Endothelial cell of umbilical vein (primary cell): ENCODE measurements around the gene TSHZ1. TPM values are rescaled to one million over a fixed set of nuclear protein-coding genes. Genes with fewer than 3 reads are reported as not detected.
A peak's percentile ranks its signal among the peaks of the same experiment; 100 is the strongest.

Experiments used
- BruUV-seq: library from RNA; stranded (reverse); fragments of 400-500 nt; replicated peaks from 2 replicates; lab custom pipeline; 2021; lab: Mats Ljungman, UMichigan
- CTCF ChIA-PET: fragments of 300-600, 350-600 bp; sonication (Branson Sonifier 250); formaldehyde crosslinking; loops from one replicate; lab custom pipeline; 2021; ENCODE audit warnings: antibody characterized with exemption, inconsistent platforms; lab: Charles Lee
- POLR2A ChIA-PET: fragments of 300-600, 350-600 bp; sonication (Branson Sonifier 250); formaldehyde crosslinking; loops from one replicate; lab custom pipeline; 2021; ENCODE audit warnings: antibody characterized with exemption, inconsistent platforms; lab: Charles Lee
- DNase-seq: peaks from one replicate; pipeline ENCODE4 v3.0.0-alpha.2; 2011; ENCODE audit warnings: low read depth, low spot score
- FAIRE-seq: peaks from 2 replicates; lab custom pipeline; 2011; peaks lifted over from hg19 to GRCh38; lab: Jason Lieb, UNC
- H2AFZ ChIP-seq: 2 replicates; pipeline ENCODE4 v1.6.0; 2012; ENCODE audit warnings: low read depth, low read length, control low read depth, inconsistent platforms
- H3K27ac ChIP-seq: 2 replicates; pipeline ENCODE4 v1.5.1; 2011; ENCODE audit warnings: low read depth, mild to moderate bottlenecking, control low read depth, low read length, moderate library complexity; ENCODE audit not compliant: insufficient read depth
- H3K27me3 ChIP-seq, 2 experiments: 2 replicates each; pipeline versions ENCODE4 v1.6.0 to v1.6.1; 2011; ENCODE audit warnings: low read length in 2 of 2, mixed read lengths in 1 of 2; ENCODE audit not compliant: control insufficient read depth in 2 of 2, insufficient read depth in 2 of 2
- H3K36me3 ChIP-seq, 2 experiments: 2 replicates in 1 of 2; 3 replicates in 1 of 2; pipeline ENCODE4 v1.5.1; 2011; ENCODE audit warnings: low read length in 2 of 2, mild to moderate bottlenecking in 1 of 2, moderate library complexity in 1 of 2; ENCODE audit not compliant: control insufficient read depth in 2 of 2, insufficient read depth in 2 of 2; ENCODE audit errors: extremely low read depth in 1 of 2
- H3K4me1 ChIP-seq: 3 replicates; pipeline ENCODE4 v1.5.1; 2011; ENCODE audit warnings: mild to moderate bottlenecking, low read length; ENCODE audit not compliant: control insufficient read depth, insufficient read depth; ENCODE audit errors: extremely low read depth
- H3K4me2 ChIP-seq: 2 replicates; pipeline ENCODE4 v1.6.1; 2011; ENCODE audit warnings: low read length, control low read depth, mixed read lengths; ENCODE audit not compliant: insufficient read depth
- H3K4me3 ChIP-seq, 3 experiments: fragments of 200-600 bp in 1 of 3; sonication (generic), shearing (Covaris generic) in 1 of 3; replicated peaks in 1 of 3; 2 replicates each; pipeline ENCODE4 v1.5.1; 2011 to 2016; ENCODE audit warnings: control low read depth in 3 of 3, low read length in 3 of 3, mild to moderate bottlenecking in 2 of 3, inconsistent platforms in 1 of 3, low read depth in 1 of 3, moderate library complexity in 1 of 3; ENCODE audit not compliant: insufficient read depth in 1 of 3
- H3K79me2 ChIP-seq: 2 replicates; pipeline ENCODE4 v1.6.0; 2012; ENCODE audit warnings: low read length, inconsistent platforms; ENCODE audit not compliant: control insufficient read depth, insufficient read depth
- H3K9ac ChIP-seq: replicated peaks from 2 replicates; pipeline ENCODE3; 2011; ENCODE audit warnings: low read length, control low read depth; ENCODE audit not compliant: insufficient read depth; ENCODE audit errors: extremely low read depth
- H3K9me1 ChIP-seq: replicated peaks from 3 replicates; pipeline ENCODE4 v1.6.0; 2011; ENCODE audit warnings: mild to moderate bottlenecking, low read length; ENCODE audit not compliant: control insufficient read depth, insufficient read depth; ENCODE audit errors: extremely low read depth
- H3K9me3 ChIP-seq: replicated peaks from 2 replicates; pipeline ENCODE4 v1.5.1; 2012; ENCODE audit warnings: low read length, inconsistent platforms; ENCODE audit not compliant: control insufficient read depth, insufficient read depth
- H4K20me1 ChIP-seq: replicated peaks from 2 replicates; pipeline ENCODE3; 2011; ENCODE audit warnings: mild to moderate bottlenecking, low read length; ENCODE audit not compliant: control insufficient read depth, insufficient read depth; ENCODE audit errors: extremely low read depth
- EZH2 ChIP-seq: IDR thresholded peaks from 2 replicates; pipeline ENCODE4 v1.6.1; 2012; ENCODE audit warnings: borderline replicate concordance, low read depth, mild to moderate bottlenecking, moderate library complexity, low read length, inconsistent platforms; ENCODE audit not compliant: severe bottlenecking
- FOS ChIP-seq: IDR thresholded peaks from 2 replicates; pipeline ENCODE4 v1.6.1; 2011; ENCODE audit warnings: mild to moderate bottlenecking, low read length, moderate library complexity, borderline replicate concordance; ENCODE audit not compliant: insufficient read depth
- GATA2 ChIP-seq: IDR thresholded peaks from 2 replicates; pipeline ENCODE4 v1.7.0; 2011; ENCODE audit warnings: low read depth, mild to moderate bottlenecking, moderate library complexity, mixed read lengths, low read length; ENCODE audit not compliant: insufficient read length, insufficient read depth
- JUN ChIP-seq: IDR thresholded peaks from 2 replicates; pipeline ENCODE4 v1.6.1; 2011; ENCODE audit warnings: borderline replicate concordance, low read depth; ENCODE audit not compliant: insufficient read length, insufficient read depth
- MYC ChIP-seq: IDR thresholded peaks from one replicate; pipeline ENCODE4 v1.6.1; 2011; ENCODE audit warnings: mild to moderate bottlenecking, low read depth, low read length
- POLR2A ChIP-seq: IDR thresholded peaks from 2 replicates; pipeline ENCODE4 v1.6.1; 2012; ENCODE audit warnings: low read depth, mild to moderate bottlenecking, control low read depth, low read length
- POLR2AphosphoS5 ChIP-seq: IDR thresholded peaks from 2 replicates; pipeline ENCODE4 v1.6.1; 2012; ENCODE audit warnings: low read depth, mild to moderate bottlenecking, control low read depth, low read length, moderate library complexity; ENCODE audit not compliant: insufficient read depth
- dilution Hi-C: fragments of 300-500 bp; cut with MboI; formaldehyde crosslinking; loops from one replicate; pipeline ENCODE4 v1.15.0; 2019; ENCODE audit warnings: low sequenced_read_pairs; ENCODE audit not compliant: extremely low pct_ligation_motif_present
- intact Hi-C: fragments of 100-400 bp; cut with micrococcal nuclease; formaldehyde crosslinking; loops from one replicate; pipeline ENCODE4 v1.10.0; 2022
- polyA plus RNA-seq, 4 experiments: library from polyadenylated mRNA; depleted of rRNA in 3 of 4; stranded (reverse) in 3 of 4; unstranded in 1 of 4; fragments of >200 nt; gene quantifications; 2 replicates each; pipeline versions ENCODE4 v1.2.1 to v1.2.3, GENCODE V29; 2011 to 2012; ENCODE audit warnings: missing spikeins in 1 of 4
- total RNA-seq: library from RNA; stranded (reverse); gene quantifications from 2 replicates; pipeline ENCODE4 v1.2.3, GENCODE V29; 2021
- TF ChIP-seq, protein P1 (sequence below), 2 donors: IDR thresholded peaks; 1 replicate in 1 of 2; 2 replicates in 1 of 2; pipeline ENCODE4 v1.5.1; 2011; ENCODE audit warnings: low read length in 2 of 2, mild to moderate bottlenecking in 2 of 2, moderate library complexity in 2 of 2, control low read depth in 1 of 2, inconsistent platforms in 1 of 2, low read depth in 1 of 2; ENCODE audit not compliant: insufficient read depth in 1 of 2; ENCODE audit errors: extremely low read depth in 1 of 2
- TF ChIP-seq, protein P2 (sequence below): IDR thresholded peaks from 2 replicates; pipeline ENCODE4 v1.6.1; 2011; ENCODE audit not compliant: insufficient read depth, insufficient read length

Gene TSHZ1
- total and polyA plus RNA-seq, 2 donors (not counting 3 experiments of a cell fraction or from before 2014, with no cell fraction given) = 4.2 to 10.2 TPM

DNA sequence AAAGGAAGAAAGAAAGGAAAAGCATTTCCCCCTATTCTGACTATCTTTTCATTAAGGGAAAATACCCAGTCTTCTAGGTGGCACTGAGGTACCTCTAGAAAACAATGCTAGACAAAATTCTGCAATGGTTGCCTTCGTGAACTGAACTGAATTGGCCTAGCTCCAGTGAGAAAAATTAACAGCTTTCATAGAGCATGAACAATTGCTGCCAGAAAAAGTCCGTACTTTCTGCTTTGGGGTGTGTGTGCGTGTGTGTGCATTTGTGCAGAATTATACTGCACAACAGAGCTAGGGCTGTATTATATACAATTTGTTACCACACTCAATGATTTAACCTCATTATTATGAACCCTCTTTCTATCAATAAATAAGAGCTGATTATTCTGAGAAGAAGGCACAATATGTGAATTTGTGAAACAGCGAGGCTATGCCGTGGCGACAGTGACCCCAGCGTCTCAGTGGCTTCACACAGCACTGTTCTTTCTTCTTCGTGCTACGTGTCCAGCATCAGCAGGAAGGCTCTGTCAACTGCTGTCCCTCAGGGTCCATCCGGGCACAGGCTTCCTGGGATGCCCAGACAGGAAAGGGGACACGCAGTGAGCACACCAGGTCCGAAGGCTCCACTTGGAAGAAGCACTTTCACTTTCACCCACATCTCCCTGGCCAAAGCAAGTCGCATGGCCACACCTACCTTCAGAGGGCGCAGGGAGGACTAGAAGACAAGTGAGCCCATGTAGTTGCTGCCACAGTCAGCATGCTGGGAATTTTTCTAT is 49.2 kb upstream of the TSHZ1 start:
- Histone ChIP-seq H4K20me1 (no peaks in the 10 kb centered on the region), H3K79me2 (no peaks in the 10 kb centered on the region), H3K4me3 (peak overlapping the region in 1 of 3 experiments; percentile 29), H3K9me3 (no peaks in the 10 kb centered on the region), H3K4me2 (no peak overlapping the region), H3K27ac (no peak overlapping the region), H2AFZ (no peak overlapping the region), H3K9ac (no peak overlapping the region), H3K4me1 (no peaks in the 10 kb centered on the region), H3K9me1 (no peaks in the 10 kb centered on the region), H3K27me3 (peaks cover 0 to 5% of the 10 kb centered on the region in 2 experiments), H3K36me3 (no peaks in the 10 kb centered on the region)
- no TSS peak for BruUV-seq
- POLR2A ChIA-PET = no interaction called here
- CTCF ChIA-PET = no interaction called here
- dilution Hi-C loops (no loop called here), intact Hi-C loops (no loop called here)
- TF ChIP-seq FOS (no peak), EZH2 (no peak), JUN (no peak), POLR2AphosphoS5 (no peak), MYC (no peak), GATA2 (no peak), POLR2A (no peak)
- TF ChIP-seq, protein P1, sequence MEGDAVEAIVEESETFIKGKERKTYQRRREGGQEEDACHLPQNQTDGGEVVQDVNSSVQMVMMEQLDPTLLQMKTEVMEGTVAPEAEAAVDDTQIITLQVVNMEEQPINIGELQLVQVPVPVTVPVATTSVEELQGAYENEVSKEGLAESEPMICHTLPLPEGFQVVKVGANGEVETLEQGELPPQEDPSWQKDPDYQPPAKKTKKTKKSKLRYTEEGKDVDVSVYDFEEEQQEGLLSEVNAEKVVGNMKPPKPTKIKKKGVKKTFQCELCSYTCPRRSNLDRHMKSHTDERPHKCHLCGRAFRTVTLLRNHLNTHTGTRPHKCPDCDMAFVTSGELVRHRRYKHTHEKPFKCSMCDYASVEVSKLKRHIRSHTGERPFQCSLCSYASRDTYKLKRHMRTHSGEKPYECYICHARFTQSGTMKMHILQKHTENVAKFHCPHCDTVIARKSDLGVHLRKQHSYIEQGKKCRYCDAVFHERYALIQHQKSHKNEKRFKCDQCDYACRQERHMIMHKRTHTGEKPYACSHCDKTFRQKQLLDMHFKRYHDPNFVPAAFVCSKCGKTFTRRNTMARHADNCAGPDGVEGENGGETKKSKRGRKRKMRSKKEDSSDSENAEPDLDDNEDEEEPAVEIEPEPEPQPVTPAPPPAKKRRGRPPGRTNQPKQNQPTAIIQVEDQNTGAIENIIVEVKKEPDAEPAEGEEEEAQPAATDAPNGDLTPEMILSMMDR (IDR thresholded peaks at IDR 0.05; ENCODE audit: extremely low read depth in 1 of 2, insufficient read depth in 1 of 2, low read depth in 1 of 2, low read length in 2 of 2) = no peak
- TF ChIP-seq, protein P2, sequence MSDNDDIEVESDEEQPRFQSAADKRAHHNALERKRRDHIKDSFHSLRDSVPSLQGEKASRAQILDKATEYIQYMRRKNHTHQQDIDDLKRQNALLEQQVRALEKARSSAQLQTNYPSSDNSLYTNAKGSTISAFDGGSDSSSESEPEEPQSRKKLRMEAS = no peak
- DNase-seq (peak; percentile 18), FAIRE-seq (peak; percentile 4)
